GM19239 (cell line): Measurements from ENCODE around the gene RNASE13.

ENCODE experiments used
- DNase-seq: peaks from one replicate; pipeline ENCODE4 v3.0.0; 2011; ENCODE audit warnings: low spot score; ENCODE audit not compliant: insufficient read length
- FAIRE-seq: peaks from 2 replicates; lab custom pipeline; 2011; peaks lifted over from hg19 to GRCh38; lab: Jason Lieb, UNC

Gene RNASE13

GRCh38 chr14:21066882-21067502 is 32.4 kb upstream of the RNASE13 start:
- DNase-seq (no peak), FAIRE-seq (no peak)

GRCh38 chr14:21063479-21063878 is 28.9 kb upstream of the RNASE13 start:
- FAIRE-seq (no peak), DNase-seq (no peak)

GRCh38 chr14:21061347-21061668 is 26.7 kb upstream of the RNASE13 start:
- no peak for FAIRE-seq
- no peak for DNase-seq

GRCh38 chr14:21060614-21061346 is 26.2 kb upstream of the RNASE13 start:
- no peak for DNase-seq
- no peak for FAIRE-seq

DNA sequence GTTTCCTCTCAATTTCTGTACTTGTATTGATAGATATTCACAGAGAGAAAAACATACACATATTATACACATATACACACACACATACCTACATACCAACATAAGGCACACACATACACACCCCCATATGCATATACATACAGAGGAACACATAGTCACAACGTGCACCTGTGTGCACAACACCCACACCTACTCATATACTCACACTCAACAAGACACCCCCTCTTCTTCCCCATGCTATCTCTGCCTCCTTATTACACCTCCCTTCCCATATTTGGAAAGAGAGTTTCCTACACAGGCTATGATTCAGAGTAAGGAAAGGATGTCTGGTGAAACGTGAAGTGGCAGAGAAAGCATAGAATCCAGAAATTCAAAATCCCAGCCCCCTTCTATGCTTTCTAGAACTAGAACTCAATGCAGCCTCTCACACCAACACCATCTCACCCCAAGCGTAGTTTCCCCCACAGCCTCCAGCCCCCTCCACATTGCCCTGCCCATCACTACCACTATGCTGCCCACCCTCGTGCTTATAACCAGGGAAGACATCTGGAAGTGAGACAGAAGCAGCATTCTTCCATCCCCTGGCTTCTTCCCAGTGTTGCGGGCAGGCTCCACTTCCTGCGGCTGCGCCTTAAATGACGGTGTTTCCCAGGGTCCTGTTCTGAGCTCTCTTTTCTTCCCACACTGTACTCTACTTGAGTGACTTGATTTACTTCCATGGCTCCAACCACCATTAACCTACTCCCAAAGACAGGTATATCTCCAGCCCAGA is 25.4 kb upstream of the RNASE13 start:
- FAIRE-seq (no peak), DNase-seq (no peak)

DNA sequence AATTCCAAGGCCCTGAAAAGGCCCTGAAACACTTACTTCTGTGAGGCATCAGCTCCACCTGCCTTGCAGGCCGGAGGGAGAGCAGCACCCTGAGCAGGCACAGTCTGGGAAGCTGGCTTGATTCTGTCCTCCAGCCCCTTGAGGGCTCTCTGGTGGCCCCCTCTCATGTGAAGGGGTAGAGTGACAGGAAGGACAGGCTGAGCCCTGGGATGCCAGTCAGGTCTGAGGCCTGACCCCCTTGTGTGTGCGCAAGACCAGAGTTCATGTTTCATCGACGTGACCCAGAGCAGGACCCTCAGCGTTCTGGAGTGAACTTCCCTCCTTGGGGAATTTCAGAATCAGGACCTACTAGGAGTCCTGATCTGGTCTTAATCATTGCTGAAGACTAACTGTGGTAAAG is 24.3 kb upstream of the RNASE13 start:
- no peak for DNase-seq
- no peak for FAIRE-seq

DNA sequence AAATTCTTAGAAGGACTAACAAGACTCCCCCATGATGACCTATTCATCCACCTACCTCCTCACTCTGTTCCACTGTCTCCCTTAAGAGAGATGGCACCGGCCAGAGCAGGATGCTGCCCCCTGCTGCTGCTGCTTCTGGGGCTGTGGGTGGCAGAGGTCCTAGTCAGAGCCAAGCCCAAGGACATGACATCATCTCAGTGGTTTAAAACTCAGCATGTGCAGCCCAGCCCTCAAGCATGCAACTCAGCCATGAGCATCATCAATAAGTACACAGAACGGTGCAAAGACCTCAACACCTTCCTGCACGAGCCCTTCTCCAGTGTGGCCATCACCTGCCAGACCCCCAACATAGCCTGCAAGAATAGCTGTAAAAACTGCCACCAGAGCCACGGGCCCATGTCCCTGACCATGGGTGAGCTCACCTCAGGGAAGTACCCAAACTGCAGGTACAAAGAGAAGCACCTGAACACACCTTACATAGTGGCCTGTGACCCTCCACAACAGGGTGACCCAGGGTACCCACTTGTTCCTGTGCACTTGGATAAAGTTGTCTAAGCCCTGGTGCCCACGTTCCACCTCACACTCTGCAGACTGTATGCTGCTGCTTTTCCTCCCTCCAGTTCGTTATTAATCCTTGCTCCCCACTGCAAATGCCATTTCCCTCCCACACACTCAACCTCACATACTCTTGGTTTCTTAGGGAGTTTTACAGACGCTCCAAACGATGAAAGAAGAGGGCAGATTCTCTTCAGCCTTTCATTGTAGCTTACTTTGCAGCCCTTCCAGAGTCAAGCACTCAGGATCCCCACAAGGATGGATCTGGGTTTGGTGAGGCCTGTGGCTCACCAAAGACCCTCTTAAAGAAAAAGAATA is 23.4 kb upstream of the RNASE13 start, which contains the start of gene RNASE8:
Gene RNASE8, plus strand, starts transcription at position 20 of the 873 bp plus-strand sequence. Its CDS starts 71 bp downstream, at position 91.
- FAIRE-seq (no peak), DNase-seq (no peak)

- DNase-seq: no peak
- no peak for FAIRE-seq
Measured at GRCh38 chr14:21056520-21057163, 22.0 kb upstream of the RNASE13 start.

- DNase-seq (no peak), FAIRE-seq (no peak)
Measured at GRCh38 chr14:21055432-21056117, 21.0 kb upstream of the RNASE13 start.

DNA sequence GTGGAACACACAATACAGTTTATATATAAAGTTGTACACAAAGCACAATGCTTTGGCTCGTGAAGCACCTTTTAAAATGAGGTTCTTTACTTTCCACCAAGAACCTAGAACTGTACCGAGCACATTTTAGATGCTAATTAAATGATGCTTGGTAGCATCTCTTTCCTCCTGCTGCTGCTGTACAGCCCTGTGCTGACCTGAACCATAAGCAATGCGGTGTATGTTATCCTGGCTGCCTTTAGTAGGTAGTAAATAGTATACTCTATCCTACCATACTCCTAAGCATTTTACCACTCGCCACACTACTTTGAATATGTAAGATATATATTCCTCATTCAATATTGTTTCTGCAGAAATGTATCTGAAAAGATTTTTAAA is 20.1 kb upstream of the RNASE13 start:
- FAIRE-seq (no peak), DNase-seq (no peak)

DNA sequence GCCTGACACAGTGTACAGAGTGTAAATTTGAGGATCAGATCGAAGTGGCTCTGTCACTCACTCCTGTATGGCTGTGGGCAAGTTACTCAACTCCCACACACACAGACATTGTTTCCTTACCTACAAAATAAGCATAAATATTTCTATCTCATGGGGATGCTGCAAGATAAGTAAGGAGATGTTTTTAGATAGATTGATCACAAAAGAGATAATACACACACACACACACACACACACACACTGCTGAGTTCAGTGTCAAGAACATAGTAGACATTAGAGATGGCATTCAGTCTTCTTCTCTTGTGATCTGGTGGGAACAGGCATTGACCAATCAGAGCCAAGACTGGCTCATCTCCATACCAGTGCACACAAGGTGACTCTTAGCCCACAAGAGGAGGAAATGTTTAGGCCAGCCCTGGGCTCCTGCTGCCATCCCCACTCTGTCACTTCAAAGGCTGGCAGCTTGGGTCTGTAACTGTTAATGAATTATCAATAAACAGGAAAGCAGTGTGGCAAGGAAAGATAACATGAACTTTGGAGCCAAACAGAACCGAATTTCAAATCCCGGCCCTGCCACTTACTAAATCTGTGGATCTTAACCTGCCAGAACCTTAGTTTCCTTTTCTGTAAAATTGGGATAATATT is 19.6 kb upstream of the RNASE13 start:
- no peak for FAIRE-seq
- DNase-seq: no peak

DNA sequence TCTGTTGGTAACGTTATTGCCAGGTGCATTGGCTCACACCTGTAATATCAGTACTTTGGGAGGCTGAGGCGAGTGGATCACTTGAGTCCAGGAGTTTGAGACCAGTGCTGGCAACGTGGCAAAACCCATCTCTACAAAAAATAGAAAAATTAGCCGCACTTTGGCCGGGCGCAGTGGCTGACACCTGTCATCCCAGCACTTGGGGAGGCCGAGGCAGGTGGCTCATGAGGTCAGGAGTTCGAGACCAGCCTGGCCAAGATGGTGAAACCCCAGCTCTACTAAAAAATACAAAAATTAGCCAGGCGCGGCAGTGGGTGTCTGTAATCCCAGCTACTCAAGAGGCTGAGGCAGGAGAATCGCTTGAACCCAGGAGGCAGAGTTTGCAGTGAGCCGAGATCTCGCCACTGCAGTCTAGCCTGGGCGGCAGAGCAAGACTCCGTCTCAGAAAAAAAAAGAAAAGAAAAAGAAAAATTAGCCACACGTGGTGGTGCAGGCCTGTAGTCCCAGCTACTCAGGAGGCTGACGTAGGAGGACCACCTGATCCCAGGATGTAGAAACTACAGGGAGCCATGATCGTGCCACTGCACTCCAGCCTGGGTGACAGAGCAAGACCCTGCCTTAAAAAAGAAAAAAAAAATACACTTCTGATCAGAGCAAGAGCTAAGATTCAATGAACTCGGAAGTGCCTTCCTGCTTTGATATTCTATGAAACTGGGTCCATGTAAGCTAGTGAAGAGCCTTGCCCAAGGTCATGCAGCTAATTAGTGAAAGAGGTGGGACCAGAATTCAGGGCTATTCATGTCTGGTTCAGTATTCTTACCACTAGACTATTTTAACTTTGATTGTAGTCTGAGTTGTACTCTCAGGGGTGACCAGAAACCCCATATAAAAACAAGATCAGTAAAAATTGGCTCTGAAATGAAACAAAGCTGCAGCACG is 18.8 kb upstream of the RNASE13 start:
- DNase-seq (no peak), FAIRE-seq (no peak)

DNA sequence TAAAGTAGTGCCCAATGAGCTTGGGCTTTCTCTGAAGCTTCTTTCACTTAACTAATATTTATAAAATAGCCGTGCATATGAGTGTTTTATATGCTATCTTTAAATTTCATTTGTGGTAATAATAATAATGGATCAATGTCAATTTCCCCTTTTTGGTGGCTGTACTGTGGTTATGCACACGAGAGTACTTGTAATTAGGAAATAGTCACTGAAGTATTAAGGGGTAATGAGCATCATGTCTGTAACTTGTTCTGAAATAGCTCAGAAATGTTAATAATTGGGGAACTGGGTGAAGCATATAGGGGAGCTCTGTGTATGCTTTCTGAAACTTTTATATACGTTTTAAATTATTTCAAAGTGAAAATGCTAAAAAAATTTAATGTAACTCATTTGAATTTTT is 16.0 kb upstream of the RNASE13 start:
- DNase-seq (no peak), FAIRE-seq (no peak)

GRCh38 chr14:21049271-21049673 is 14.7 kb upstream of the RNASE13 start:
- no peak for DNase-seq

GRCh38 chr14:21048638-21049037 is 14.0 kb upstream of the RNASE13 start:
- DNase-seq: no peak
- no peak for FAIRE-seq

More at GRCh38 chr14:21049271-21049673, 14.7 kb upstream of the RNASE13 start:
- no peak for FAIRE-seq

GRCh38 chr14:21047378-21047781 is 12.8 kb upstream of the RNASE13 start:
- no peak for DNase-seq
- FAIRE-seq: no peak

DNA sequence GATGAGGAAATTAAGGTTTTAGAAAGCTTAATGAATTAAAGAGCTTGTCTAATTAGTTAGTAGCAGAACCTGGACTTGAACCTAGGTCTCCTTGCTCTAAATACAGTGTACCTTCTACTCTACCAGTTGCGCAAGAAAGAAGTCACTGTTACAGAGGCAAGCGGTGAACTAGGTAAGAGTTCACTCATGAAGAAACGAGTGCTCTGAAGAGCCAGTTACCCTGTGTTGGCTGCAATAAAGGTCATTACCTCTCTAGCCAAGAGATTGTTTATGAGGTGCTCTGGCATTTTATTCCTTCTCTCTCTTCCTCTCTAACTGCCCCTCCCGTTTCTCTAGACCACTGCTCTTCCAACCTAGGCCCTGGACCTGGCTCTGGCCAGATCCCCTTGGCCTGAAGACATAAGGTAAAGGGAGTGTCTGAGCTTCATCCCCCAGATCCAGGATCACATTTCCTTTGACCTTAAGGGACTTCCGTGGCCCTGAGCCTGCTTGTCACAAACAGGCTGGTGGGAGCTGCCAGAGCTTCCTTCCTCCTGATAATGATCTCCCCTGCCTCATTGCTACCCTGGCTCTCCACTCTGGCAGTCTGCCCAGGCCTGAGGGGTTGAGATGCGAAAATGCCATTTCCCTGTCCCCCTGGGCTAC is 9.5 kb upstream of the RNASE13 start:
- DNase-seq (no peak), FAIRE-seq (no peak)
